ENCODE measurements around the gene TSC22D4.

TSC22D4 gene

DNA sequence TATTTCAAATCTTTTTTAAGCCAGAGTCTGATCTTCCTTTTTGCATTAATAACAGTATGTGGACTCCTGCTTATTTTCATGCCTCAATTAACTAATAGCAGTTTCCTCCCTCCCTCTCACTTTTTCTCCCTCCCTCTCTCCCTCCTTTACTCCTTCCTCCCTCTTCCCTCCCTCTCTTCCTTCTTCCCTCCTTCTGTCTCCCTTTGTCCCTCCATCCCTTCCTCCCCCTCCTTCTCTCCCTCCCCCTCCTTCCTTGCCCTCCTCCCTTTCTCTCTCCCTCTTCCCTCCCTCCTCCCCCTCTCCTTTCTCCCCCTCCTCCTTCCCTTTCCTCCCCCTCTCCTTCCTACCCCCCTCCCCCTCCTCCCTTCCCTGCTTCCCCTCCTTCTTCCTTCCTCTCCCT is 52.5 kb downstream of the TSC22D4 start:
- no peak for DNase-seq

DNA sequence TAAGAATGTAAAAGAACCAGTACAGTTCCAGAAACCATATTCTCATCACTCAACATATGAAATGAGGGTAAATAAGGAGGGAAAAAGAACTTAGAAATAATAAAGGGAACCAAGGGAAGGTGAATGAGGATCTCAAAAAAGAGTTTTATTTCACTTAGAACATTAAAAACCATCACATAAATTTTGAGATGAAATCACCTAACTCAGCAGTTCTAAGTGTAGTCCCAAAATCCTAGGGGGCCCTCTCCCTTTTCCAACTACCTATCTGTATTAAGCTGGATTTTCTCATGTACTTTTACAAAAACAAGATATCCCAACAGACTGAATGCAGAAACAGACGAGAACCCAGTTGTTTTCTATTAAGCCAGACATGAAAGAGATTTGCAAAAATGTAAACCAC is 53.7 kb downstream of the TSC22D4 start:
- DNase-seq, result no peak

DNA sequence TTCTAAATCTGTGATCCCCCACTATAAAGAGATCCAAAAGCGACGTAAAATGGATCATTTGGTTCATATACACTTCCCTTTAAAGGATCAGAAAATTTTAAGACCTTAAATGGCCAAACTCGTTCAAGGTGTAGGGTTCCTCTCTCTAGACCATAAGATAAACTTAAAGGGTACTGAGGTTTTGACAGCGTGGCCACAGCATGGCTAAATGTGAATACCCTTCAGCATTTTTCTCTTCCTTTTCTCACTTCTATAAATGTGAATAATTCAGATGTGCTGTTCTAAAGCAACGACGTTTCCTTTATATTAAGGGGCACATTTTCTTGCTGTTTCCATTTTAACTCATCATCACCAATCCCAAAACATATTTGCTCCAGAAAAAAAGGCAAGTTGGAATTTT is 55.7 kb downstream of the TSC22D4 start:
- DNase-seq, result no peak

DNA sequence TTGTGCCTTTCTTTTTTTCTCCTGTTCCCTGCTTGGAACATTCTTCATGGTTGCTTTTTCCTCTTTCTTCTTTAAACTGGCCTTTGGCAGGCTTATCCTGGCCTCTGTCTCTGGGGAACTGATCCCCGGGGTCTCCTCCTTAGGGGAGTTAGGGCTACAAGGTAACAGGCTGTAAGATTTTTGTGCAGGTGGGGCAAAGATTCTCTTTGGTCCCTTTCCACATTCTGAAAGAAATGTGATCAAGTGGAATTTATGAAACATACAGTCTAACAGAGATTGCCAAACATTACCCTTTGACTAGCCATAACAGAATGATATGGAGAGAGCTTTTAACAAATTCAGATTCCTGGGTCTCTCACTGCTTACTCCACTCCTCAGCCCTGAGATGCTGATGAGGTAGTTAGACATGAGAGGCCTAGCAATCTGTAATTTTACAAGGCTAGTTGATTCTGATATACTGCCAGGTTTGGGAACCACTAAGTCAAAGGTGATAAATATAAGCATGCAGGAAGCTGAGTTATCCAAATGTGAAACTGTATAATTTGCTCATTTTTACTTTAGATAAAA is 59.3 kb downstream of the TSC22D4 start:
- DNase-seq, result no peak

DNA sequence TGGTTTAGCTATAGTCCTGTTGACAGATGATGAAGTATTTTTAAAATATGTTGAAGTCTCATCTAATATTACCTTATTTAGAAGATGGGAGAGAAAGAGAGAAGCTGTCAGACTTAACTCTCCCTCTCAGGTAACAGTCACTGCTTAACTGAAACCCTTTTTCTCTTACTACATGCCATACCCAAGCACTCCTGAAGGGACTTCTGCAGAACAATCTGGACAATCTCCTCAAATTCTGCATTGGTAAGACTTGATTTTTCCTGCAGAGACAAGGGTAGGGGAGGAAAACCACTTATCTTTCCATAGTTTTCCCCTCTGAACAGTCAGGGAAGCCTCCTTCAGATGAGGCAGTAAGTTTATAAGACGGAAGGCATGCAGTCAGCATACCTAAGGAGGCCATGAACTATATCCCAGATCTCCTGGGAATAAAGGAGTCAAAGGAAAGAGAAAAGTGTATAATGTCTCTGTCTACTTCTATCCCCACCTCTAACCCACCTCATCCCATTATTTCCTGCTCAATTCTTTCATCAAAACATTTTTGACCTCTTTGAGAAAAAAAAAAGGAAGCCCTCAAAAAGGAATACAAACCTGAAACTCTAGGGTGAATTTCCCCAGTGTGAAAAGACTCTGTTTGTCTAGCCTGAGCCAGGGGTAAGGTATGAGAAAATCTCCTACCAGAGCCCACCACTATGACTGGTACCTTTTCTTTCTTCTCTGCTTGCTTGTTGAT is 59.9 kb downstream of the TSC22D4 start:
- no peak for DNase-seq

Data from left hindlimb (tissue), 1 donor.